Measurements from ENCODE around the gene MTRF1L.
"Not testable (repeated sequence)": the region's sequence is repeated elsewhere in the genome, so short reads cannot be mapped to it uniquely, and the experiment has no call there.

The MTRF1L gene

DNA sequence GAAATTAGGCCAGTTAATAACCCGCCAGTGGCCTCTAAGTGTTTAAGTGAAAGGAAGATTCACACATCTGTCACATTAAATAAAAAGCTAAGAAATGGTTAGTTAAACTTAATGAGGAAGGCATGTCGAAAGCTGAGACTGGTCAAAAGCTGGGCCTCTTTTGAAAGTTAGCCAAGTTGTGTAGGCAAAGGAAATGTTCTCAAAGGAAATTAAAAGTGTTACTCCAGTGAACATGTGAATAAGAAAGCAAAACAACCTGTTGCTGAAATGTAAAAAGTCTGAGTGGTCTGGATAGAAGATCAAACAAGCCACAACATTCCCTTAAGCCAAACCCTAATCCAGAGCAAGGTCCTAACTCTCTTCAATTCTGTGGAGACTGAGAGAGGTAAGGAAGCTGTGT is 10.9 kb upstream of the MTRF1L start:
- H3K27ac ChIP-seq: no peak overlapping the region
- no peaks in the 10 kb centered on the region for H3K27me3 ChIP-seq (ENCODE audit: control insufficient read depth, insufficient read depth, low read length)
- H3K4me2 ChIP-seq (ENCODE audit: low read length): no peak overlapping the region
- H3K79me2 ChIP-seq: no peaks in the 10 kb centered on the region
- no peaks in the 10 kb centered on the region for H3K36me3 ChIP-seq (ENCODE audit: control insufficient read depth, insufficient read depth, low read length)
- H3K4me3 ChIP-seq (ENCODE audit: low read depth, low read length): no peak overlapping the region
- H2AFZ ChIP-seq: no peak overlapping the region
- TF ChIP-seq, protein P1, sequence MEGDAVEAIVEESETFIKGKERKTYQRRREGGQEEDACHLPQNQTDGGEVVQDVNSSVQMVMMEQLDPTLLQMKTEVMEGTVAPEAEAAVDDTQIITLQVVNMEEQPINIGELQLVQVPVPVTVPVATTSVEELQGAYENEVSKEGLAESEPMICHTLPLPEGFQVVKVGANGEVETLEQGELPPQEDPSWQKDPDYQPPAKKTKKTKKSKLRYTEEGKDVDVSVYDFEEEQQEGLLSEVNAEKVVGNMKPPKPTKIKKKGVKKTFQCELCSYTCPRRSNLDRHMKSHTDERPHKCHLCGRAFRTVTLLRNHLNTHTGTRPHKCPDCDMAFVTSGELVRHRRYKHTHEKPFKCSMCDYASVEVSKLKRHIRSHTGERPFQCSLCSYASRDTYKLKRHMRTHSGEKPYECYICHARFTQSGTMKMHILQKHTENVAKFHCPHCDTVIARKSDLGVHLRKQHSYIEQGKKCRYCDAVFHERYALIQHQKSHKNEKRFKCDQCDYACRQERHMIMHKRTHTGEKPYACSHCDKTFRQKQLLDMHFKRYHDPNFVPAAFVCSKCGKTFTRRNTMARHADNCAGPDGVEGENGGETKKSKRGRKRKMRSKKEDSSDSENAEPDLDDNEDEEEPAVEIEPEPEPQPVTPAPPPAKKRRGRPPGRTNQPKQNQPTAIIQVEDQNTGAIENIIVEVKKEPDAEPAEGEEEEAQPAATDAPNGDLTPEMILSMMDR (IDR thresholded peaks at IDR 0.05): no peak
- no peaks in the 10 kb centered on the region for H3K9me3 ChIP-seq (ENCODE audit: control insufficient read depth, low read length)
- no peak overlapping the region for H3K9ac ChIP-seq
- no peaks in the 10 kb centered on the region for H3K4me1 ChIP-seq

DNA sequence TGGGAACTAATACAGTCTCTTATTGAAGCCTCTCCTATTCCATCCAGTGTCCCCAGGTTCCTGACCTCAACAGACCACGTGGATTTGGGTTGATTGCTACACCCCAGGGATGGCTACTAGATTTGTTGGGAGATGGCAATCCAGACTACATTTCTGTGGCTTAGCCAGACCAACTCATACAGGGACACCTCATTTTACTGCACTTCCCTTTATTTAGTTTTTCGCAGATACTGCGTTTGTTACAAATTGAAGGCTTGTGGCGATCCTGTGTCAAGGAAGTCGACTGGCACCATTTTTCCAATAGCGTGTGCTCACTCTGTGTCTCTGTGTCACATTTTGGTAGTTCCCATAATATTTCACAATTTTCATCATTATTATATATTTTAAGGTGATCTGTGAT is 10.3 kb upstream of the MTRF1L start:
- Histone ChIP-seq H3K9ac (no peak overlapping the region), H2AFZ (no peak overlapping the region), H3K4me3 (ENCODE audit: low read depth, low read length) (no peak overlapping the region), H3K4me2 (ENCODE audit: low read length) (no peak overlapping the region), H3K79me2 (no peaks in the 10 kb centered on the region), H3K27ac (no peak overlapping the region), H3K36me3 (ENCODE audit: control insufficient read depth, insufficient read depth, low read length) (no peaks in the 10 kb centered on the region), H3K27me3 (ENCODE audit: control insufficient read depth, insufficient read depth, low read length) (no peaks in the 10 kb centered on the region), H3K4me1 (no peaks in the 10 kb centered on the region), H3K9me3 (ENCODE audit: control insufficient read depth, low read length) (no peaks in the 10 kb centered on the region)
- TF ChIP-seq, protein P1 (IDR thresholded peaks at IDR 0.05): no peak

DNA sequence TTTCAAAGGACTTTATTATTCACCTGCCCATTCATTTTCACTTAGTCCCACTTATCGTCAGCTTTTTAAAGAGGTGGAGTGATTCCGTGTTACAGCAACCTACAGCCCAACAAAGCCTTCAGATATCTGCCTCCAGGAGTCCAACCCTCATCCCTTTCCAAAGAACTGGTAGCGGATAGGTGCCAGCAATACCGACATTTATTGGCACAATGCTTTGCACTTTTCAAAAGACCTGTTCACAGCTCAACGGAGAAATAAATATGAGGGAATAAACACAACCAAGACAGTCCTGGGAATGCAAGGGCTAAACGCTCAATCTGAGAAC is 819 bp upstream of the MTRF1L start:
- peak overlapping the region; percentile 91 for H2AFZ ChIP-seq
- no peaks in the 10 kb centered on the region for H3K4me1 ChIP-seq
- no peak overlapping the region for H3K9ac ChIP-seq
- H3K27me3 ChIP-seq (ENCODE audit: control insufficient read depth, insufficient read depth, low read length): no peaks in the 10 kb centered on the region
- peak overlapping the region; percentile 97 for H3K4me2 ChIP-seq (ENCODE audit: low read length)
- no peaks in the 10 kb centered on the region for H3K9me3 ChIP-seq (ENCODE audit: control insufficient read depth, low read length)
- no peaks in the 10 kb centered on the region for H3K36me3 ChIP-seq (ENCODE audit: control insufficient read depth, insufficient read depth, low read length)
- H3K79me2 ChIP-seq: peaks cover 19% of the 10 kb centered on the region
- TF ChIP-seq, protein P1 (IDR thresholded peaks at IDR 0.05): no peak
- peak overlapping the region; percentile 82 for H3K27ac ChIP-seq
- peak overlapping the region; percentile 92 for H3K4me3 ChIP-seq (ENCODE audit: low read depth, low read length)

DNA sequence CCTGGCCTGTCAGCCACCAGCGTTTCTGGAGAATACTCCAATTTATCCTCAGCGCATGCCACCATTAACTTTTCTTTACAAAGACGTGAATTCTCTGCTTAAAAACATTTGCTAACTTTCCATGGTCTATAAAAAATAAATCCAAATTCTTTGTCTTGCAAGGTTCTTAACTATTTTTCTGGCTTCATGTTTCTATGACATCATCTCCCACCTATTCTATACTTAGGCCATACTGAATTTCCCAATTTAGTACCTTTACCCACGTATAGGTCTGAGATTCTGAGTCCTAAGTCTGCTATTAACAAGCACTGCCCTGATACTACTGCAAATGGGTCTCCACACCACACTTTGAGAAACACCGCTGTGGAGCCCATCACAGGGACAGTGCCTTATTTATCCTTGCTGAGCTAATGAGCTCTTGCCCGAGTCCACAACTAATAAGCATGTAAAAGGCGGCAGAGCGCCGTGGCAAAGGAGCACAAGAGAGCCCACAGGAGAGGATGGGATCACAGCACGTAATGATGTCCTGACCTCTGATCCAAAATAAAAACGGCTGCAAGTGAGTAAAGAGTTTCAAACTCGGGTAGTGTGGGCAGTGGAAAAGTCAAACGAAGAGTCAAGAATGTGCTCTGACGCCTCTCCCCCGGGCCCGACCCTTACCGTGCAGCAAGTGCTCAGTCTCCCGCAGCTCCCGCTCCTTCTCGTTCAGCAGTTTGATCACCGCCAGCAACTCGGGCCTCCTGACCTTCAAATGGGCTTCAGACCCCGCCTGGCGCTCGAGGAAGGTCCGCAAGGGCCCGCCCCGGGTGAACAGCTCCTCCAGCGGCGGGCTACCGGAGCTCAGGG is 519 bp downstream of the MTRF1L start:
- H2AFZ ChIP-seq: peak overlapping the region; percentile 91
- peak overlapping the region; percentile 82 for H3K27ac ChIP-seq
- H3K4me3 ChIP-seq (ENCODE audit: low read depth, low read length): peak overlapping the region; percentile 92
- H3K27me3 ChIP-seq (ENCODE audit: control insufficient read depth, insufficient read depth, low read length): no peaks in the 10 kb centered on the region
- H3K9ac ChIP-seq: peak overlapping the region; percentile 54
- H3K4me1 ChIP-seq: no peaks in the 10 kb centered on the region
- peaks cover 19% of the 10 kb centered on the region for H3K79me2 ChIP-seq
- H3K9me3 ChIP-seq (ENCODE audit: control insufficient read depth, low read length): no peaks in the 10 kb centered on the region
- TF ChIP-seq, protein P1 (IDR thresholded peaks at IDR 0.05): no peak
- no peaks in the 10 kb centered on the region for H3K36me3 ChIP-seq (ENCODE audit: control insufficient read depth, insufficient read depth, low read length)
- H3K4me2 ChIP-seq (ENCODE audit: low read length): peak overlapping the region; percentile 97

DNA sequence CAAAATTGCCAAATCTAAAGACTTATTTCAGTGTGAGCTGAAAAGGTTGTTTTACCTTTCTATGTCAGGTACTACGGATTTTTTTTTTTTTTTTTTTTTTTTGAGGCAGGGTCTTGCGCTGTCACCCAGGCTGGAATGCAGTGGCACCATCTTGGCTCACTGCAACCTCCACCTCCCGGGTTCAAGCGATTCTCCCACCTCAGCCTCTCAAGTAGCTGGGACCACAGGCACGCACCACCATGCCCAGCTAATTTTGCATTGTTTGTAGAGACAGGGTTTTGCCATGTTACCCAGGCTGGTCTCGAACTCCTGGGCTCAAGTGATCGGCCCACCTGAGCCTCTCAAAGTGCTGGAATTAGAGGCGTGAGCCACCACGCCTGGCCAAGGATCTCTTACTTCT is 1.7 kb downstream of the MTRF1L start:
- not testable (repeated sequence) for H3K4me1 ChIP-seq; H3K4me3 ChIP-seq (ENCODE audit: low read depth, low read length); H3K27me3 ChIP-seq (ENCODE audit: control insufficient read depth, insufficient read depth, low read length); H2AFZ ChIP-seq; H3K27ac ChIP-seq; H3K9me3 ChIP-seq (ENCODE audit: control insufficient read depth, low read length); H3K9ac ChIP-seq; H3K36me3 ChIP-seq (ENCODE audit: control insufficient read depth, insufficient read depth, low read length)
- Histone ChIP-seq H3K79me2 (peaks cover 23% of the 10 kb centered on the region), H3K4me2 (ENCODE audit: low read length) (peak overlapping the region; percentile 97)
